ENCODE measurements around the gene KSR1.

The KSR1 gene

DNA sequence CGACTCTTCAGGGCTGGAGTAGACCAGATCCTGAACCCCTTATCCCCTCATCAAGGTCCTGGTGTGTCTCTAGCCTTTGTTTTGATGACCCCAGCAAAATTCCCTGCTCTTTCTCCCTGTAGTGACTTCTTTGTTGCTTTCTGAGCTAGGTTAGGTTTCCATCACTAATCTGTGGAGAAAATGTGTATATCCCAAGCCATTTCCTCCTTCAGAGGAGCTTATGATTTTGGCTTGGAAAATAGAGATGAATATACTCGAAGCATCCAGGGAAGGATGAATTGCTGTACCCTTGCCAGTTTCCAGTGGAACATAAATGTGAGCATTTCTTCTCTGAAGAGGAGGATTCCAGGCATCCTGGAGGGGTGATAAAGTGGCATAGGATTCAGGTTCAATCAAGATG is 55.8 kb downstream of the KSR1 start:
- H3K27me3 ChIP-seq (replicated peaks; ENCODE audit: control insufficient read depth, insufficient read depth, low read length): no peaks in the 10 kb centered on the region
- no peak for DNase-seq (ENCODE audit: low read depth)
- no peaks in the 10 kb centered on the region for H3K9me3 ChIP-seq (ENCODE audit: control insufficient read depth, low read length)
- no peaks in the 10 kb centered on the region for H3K36me3 ChIP-seq (ENCODE audit: control insufficient read depth, insufficient read depth, low read length, severe bottlenecking)
- no peaks in the 10 kb centered on the region for H3K4me1 ChIP-seq (ENCODE audit: control insufficient read depth, insufficient read depth, low read length)
- no peak overlapping the region for H3K4me3 ChIP-seq (ENCODE audit: low read length)
- no peak overlapping the region for H3K9ac ChIP-seq (ENCODE audit: low read length)

DNA sequence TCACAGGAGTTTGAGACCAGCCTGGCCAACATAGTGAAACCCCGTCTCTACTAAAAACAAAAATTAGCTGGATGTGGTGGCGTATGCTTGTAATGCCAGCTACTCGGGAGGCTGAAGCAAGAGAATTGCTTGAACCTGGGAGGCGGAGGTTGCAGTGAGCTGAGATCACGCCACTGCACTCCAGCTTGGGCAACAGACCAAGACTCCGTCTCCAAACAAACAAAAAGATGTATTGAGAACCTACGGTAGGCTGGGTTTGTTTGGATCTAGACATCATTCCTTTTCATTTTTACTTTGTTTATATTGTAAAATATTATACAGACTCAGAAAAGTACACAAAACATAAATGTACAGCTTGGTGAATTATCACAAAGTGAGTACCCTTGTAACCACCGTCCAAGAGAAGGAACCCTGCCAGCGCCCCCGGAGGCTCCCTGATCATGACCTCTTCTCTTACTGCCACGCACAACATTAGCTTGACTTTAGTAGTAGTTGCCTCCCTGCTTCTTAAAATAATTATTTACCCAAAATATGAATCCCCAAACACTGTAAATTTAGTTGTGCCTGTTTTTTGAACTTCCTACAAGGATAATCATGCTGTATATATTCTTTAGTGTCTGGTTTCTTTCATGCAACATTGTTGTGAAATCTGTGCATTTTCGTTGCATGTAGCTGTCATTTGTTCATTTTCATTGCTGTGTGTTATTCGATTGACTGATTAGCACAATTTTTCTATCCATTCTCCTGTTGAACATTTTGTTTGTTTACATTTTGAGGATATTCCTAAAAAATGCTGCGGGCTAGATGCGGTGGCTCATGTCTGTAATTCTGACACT is 56.5 kb downstream of the KSR1 start:
- H3K36me3 ChIP-seq (ENCODE audit: control insufficient read depth, insufficient read depth, low read length, severe bottlenecking): no peaks in the 10 kb centered on the region

DNA sequence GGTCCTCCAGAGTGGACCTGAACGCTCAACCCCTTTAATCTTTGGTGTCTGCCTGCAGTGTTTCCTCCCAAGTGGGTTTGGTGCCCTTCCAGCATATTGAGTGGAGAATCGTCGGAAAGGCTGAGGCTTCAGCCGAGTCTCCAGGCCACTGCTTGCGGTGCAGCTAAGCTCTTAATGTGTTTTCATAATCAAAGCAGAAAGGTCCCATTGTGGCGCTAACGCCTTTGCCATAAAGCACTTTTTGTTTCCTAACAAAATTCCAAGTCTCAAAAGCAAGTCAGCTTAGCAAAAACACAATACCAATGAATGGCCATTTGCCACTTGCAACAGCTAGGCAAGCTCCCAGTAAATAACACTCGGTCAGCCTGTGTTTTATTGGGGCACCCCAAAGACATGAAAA is 57.6 kb downstream of the KSR1 start:
- Histone ChIP-seq H3K9ac (ENCODE audit: low read length) (no peak overlapping the region), H3K27me3 (replicated peaks; ENCODE audit: control insufficient read depth, insufficient read depth, low read length) (no peaks in the 10 kb centered on the region), H3K4me1 (ENCODE audit: control insufficient read depth, insufficient read depth, low read length) (no peaks in the 10 kb centered on the region), H3K4me3 (ENCODE audit: low read length) (no peak overlapping the region), H3K36me3 (ENCODE audit: control insufficient read depth, insufficient read depth, low read length, severe bottlenecking) (no peaks in the 10 kb centered on the region), H3K9me3 (ENCODE audit: control insufficient read depth, low read length) (no peaks in the 10 kb centered on the region)
- DNase-seq (ENCODE audit: low read depth): no peak

More for the DNA sequence above, 56.5 kb downstream of the KSR1 start:
- Histone ChIP-seq H3K9me3 (ENCODE audit: control insufficient read depth, low read length) (no peaks in the 10 kb centered on the region), H3K9ac (ENCODE audit: low read length) (no peak overlapping the region), H3K4me3 (ENCODE audit: low read length) (no peak overlapping the region), H3K27me3 (replicated peaks; ENCODE audit: control insufficient read depth, insufficient read depth, low read length) (no peaks in the 10 kb centered on the region), H3K4me1 (ENCODE audit: control insufficient read depth, insufficient read depth, low read length) (no peaks in the 10 kb centered on the region)
- DNase-seq (ENCODE audit: low read depth): no peak

DNA sequence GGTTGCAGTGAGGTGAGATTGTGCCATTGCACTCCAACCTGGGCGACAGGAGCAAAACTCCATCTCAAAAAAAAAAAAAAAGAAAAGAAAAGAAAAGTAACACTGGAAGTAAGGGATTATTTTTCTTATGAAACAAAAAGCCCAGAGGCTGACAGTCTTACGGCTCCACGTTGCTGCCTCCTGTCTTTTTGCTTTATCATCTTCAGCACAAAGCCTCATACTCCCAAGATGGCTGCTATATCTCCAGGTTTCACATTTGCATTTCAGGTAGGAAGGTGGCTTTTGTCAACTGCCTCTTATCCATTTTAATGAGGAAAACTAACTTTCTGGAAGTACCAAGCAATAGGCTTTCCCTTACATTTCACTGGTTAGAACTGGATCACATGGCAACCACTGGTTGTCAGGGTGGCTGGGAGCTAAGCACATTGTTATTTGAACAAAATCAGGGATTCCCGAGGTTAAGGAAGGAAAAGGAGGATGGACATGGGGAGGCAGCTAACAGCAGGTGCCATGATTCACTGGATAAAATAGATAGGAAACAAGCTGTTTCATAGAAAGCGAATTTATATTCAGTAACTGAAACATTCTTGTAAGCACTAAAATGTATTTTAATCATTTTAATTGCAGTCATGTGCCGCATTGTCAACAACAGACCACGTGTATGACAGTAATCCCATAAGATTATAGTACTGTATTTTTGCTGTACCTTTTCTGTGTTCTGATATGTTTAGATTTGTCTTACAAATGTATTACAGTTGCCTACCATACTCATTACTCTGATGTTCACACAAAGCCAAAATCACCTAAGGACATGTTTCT is 58.6 kb downstream of the KSR1 start:
- Histone ChIP-seq H3K4me1 (ENCODE audit: control insufficient read depth, insufficient read depth, low read length) (no peaks in the 10 kb centered on the region), H3K9ac (ENCODE audit: low read length) (no peak overlapping the region), H3K27me3 (replicated peaks; ENCODE audit: control insufficient read depth, insufficient read depth, low read length) (no peaks in the 10 kb centered on the region), H3K4me3 (ENCODE audit: low read length) (no peak overlapping the region), H3K9me3 (ENCODE audit: control insufficient read depth, low read length) (no peaks in the 10 kb centered on the region), H3K36me3 (ENCODE audit: control insufficient read depth, insufficient read depth, low read length, severe bottlenecking) (no peaks in the 10 kb centered on the region)
- no peak for DNase-seq (ENCODE audit: low read depth)

DNA sequence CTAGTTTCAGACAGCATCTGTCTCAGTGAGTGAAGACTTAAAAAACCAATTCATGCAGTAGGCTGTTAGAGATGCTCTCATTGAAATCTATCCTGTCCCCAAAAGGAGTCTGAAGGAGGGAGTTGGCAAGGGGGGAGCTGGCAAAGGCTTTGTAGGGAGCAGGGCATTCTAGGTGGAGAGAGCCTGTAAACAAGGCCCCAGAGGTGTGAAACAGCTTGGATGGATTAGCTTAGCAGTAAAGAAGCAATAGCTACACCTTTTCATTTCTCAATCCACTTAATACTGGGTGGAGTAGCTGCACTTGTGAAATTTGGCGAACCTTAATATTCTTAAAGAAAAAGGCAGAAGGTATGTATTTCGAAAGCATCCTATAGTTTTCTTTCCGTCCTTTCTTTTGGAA is 61.8 kb downstream of the KSR1 start:
- Histone ChIP-seq H3K36me3 (ENCODE audit: control insufficient read depth, insufficient read depth, low read length, severe bottlenecking) (no peaks in the 10 kb centered on the region), H3K9ac (ENCODE audit: low read length) (no peak overlapping the region), H3K4me1 (ENCODE audit: control insufficient read depth, insufficient read depth, low read length) (no peaks in the 10 kb centered on the region), H3K4me3 (ENCODE audit: low read length) (no peak overlapping the region), H3K27me3 (replicated peaks; ENCODE audit: control insufficient read depth, insufficient read depth, low read length) (no peaks in the 10 kb centered on the region), H3K9me3 (ENCODE audit: control insufficient read depth, low read length) (no peaks in the 10 kb centered on the region)
- DNase-seq (ENCODE audit: low read depth): no peak

DNA sequence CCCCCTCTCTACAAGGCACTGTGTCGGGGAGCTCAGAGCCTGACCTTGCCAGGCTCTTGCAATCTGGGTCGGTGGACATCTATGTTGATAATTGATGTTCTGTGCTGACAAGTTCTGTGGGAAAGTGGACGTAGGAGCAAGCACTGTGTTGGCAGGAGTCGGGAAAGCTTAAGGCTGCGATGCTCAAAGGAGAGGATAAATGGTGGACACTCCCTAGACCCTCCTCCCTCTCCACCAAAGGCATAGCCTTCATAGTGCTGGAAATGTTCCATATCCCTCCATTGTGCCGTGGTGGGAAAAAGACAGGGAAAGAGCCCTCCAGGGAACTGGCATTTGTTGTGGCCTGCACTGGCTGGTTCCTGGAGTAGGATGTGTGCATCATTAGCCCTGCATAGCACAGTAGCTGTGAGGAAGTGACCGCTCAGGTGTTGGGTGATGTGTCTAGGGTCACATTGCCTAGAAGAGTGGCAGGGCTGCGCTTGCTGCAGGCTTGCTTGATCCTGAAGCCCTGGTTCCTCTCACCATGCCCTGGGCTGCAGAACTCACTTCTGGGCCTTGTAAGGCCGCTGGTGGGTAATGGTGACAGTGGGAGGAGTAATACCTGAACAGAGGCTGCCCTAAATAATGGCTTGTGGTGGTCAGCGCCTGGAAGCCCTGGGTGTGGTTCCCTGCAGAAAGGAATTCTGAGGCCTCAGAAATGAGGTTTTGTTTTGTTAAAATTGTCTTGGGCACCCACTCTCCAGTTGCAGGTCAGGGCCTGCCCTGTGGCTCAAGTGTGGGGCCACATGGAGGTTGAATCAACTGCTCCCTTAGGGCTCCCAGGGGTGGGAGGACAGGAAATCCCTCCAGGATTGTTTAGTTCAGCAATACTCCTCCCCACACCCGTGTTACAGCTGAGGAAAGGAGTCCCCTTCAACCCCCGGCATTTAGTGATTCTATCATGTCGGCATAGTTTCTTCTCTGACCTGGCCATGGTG is 62.6 kb downstream of the KSR1 start:
- Histone ChIP-seq H3K4me1 (ENCODE audit: control insufficient read depth, insufficient read depth, low read length) (no peaks in the 10 kb centered on the region), H3K4me3 (ENCODE audit: low read length) (no peak overlapping the region), H3K27me3 (replicated peaks; ENCODE audit: control insufficient read depth, insufficient read depth, low read length) (no peaks in the 10 kb centered on the region), H3K9ac (ENCODE audit: low read length) (no peak overlapping the region), H3K36me3 (ENCODE audit: control insufficient read depth, insufficient read depth, low read length, severe bottlenecking) (no peaks in the 10 kb centered on the region), H3K9me3 (ENCODE audit: control insufficient read depth, low read length) (no peaks in the 10 kb centered on the region)
- no peak for DNase-seq (ENCODE audit: low read depth)

DNA sequence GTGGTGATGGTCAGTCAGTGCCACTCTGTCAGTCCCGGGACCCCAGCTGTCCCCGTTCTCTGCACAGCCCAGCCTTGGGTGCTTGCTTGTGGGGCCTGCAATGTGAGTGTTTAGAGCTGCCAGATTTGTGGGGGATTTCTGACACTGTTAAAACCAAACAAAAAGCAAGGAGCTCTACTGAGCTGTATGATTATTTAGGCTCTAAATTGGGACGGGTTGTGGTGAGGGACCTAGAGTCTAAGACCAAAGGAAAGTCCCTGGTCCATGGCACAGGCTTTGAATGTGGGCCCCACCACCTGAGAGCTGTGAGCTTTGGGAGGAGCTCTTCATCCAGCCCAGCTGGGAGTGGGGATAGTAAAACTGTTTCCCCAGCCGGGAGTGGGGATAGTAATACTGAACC is 63.3 kb downstream of the KSR1 start:
- Histone ChIP-seq H3K9ac (ENCODE audit: low read length) (no peak overlapping the region), H3K27me3 (replicated peaks; ENCODE audit: control insufficient read depth, insufficient read depth, low read length) (no peaks in the 10 kb centered on the region), H3K36me3 (ENCODE audit: control insufficient read depth, insufficient read depth, low read length, severe bottlenecking) (no peaks in the 10 kb centered on the region), H3K9me3 (ENCODE audit: control insufficient read depth, low read length) (no peaks in the 10 kb centered on the region), H3K4me3 (ENCODE audit: low read length) (no peak overlapping the region), H3K4me1 (ENCODE audit: control insufficient read depth, insufficient read depth, low read length) (no peaks in the 10 kb centered on the region)
- no peak for DNase-seq (ENCODE audit: low read depth)

DNA sequence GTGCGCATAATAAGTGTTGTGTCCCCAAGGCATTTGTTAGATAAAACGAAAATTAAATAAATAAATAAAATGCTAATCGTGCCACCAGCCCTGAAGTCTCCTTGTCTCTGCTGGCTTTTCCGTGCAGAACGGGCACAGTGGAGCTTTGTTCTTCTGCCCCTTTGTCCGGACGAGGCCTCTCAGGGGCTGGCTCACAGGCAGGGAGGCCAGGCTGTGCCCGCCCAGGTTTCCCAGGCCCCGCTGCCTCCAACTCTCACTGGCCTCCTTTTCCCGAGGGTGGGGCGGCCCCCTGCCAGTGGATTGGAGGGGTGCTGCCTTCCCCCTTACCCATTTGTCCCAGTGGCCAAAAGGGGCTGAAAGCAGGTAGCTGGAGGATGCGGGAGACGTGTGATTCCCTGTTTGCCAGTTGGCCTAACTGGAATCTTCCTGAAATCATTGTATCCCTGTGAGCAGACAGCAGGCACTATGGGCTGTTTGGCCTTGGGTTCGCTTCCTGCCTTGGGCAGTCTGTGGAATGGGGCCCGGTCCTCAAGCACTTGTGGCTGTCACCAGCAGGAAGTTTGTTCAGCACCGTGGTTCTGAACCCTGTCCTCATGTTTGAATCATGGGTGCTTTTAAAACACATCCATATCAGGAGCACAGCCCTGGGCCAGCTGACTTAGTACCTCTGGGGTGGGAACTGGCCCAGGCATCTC is 64.4 kb downstream of the KSR1 start:
- Histone ChIP-seq H3K36me3 (ENCODE audit: control insufficient read depth, insufficient read depth, low read length, severe bottlenecking) (no peaks in the 10 kb centered on the region), H3K27me3 (replicated peaks; ENCODE audit: control insufficient read depth, insufficient read depth, low read length) (no peaks in the 10 kb centered on the region), H3K9me3 (ENCODE audit: control insufficient read depth, low read length) (no peaks in the 10 kb centered on the region), H3K9ac (ENCODE audit: low read length) (no peak overlapping the region), H3K4me1 (ENCODE audit: control insufficient read depth, insufficient read depth, low read length) (no peaks in the 10 kb centered on the region), H3K4me3 (ENCODE audit: low read length) (no peak overlapping the region)
- no peak for DNase-seq (ENCODE audit: low read depth)

DNA sequence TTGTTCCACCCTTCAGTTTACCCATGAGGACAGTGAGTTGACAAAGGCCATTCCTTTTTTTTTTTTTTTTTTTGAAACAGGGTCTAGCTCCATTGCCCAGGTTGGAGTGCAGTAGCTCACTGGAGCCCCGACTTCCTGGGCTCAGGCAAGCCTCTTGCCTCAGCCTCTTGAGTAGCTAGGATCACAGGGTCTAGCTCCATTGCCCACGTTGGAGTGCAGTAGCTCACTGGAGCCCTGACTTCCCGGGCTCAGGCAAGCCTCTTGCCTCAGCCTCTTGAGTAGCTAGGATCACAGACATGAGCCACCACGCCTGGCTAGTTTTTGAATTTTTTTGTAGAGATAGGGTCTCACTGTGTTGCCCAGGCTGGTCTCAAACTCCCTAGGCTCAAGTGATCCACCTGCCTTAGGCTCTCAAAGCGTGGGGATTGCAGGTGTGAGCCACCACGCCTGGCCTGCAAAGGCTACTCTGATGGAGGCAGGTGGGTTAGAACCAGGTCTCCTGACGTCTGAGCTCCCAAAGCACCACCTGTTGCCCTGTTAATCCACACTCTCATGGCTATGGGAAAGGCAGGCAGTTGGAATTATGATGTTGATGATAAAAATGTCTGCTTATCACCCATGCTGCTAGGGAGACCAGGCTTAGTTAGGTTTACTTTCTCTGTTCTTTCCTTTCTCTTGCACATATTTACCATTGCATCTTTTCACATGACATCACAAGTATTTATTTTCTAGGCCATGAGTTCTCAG is 65.2 kb downstream of the KSR1 start:
- Histone ChIP-seq H3K4me3 (ENCODE audit: low read length) (no peak overlapping the region), H3K9me3 (ENCODE audit: control insufficient read depth, low read length) (no peaks in the 10 kb centered on the region), H3K27me3 (replicated peaks; ENCODE audit: control insufficient read depth, insufficient read depth, low read length) (no peaks in the 10 kb centered on the region), H3K9ac (ENCODE audit: low read length) (no peak overlapping the region), H3K36me3 (ENCODE audit: control insufficient read depth, insufficient read depth, low read length, severe bottlenecking) (no peaks in the 10 kb centered on the region), H3K4me1 (ENCODE audit: control insufficient read depth, insufficient read depth, low read length) (no peaks in the 10 kb centered on the region)
- DNase-seq (ENCODE audit: low read depth): no peak

DNA sequence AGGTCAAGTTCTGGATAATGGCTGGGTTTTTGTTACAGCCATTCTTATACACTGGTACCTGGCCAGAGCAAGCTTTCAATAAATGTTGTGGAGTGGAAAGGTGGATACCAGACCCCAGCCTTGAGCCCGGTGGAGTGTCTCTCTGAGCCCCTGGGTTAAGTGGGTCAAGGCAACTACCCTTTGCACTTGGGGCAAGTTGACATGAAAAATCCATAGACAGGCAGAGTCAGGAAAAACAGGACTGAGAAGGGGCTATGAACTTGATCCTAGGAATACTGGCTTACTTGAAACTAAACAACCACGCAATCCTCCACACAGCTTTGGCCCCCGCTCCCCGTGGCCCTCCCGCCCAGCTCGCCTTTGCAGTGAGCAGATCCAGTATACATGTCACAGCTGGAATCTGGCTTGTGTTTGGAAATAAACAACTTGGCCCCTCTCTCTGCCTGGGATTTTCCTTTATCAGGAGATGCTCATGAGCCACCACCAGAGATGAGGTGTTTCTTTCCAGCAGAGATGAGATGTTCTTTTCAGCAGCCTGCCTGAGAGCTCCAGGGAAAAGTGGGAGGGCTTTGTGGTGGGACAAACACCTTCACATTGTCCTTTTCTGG is 65.9 kb downstream of the KSR1 start:
- H3K36me3 ChIP-seq (ENCODE audit: control insufficient read depth, insufficient read depth, low read length, severe bottlenecking): no peaks in the 10 kb centered on the region
- no peak overlapping the region for H3K9ac ChIP-seq (ENCODE audit: low read length)
- no peaks in the 10 kb centered on the region for H3K27me3 ChIP-seq (replicated peaks; ENCODE audit: control insufficient read depth, insufficient read depth, low read length)
- H3K4me3 ChIP-seq (ENCODE audit: low read length): no peak overlapping the region
- DNase-seq (ENCODE audit: low read depth): no peak
- no peaks in the 10 kb centered on the region for H3K9me3 ChIP-seq (ENCODE audit: control insufficient read depth, low read length)
- no peaks in the 10 kb centered on the region for H3K4me1 ChIP-seq (ENCODE audit: control insufficient read depth, insufficient read depth, low read length)

All from adipocyte (in vitro differentiated cells).